Neuronal stem cell (in vitro differentiated cells): ENCODE results near the gene RASL12.
A peak's percentile ranks its signal among the peaks of the same experiment; 100 is the strongest.

Experiments
- DNase-seq: peaks from one replicate; pipeline ENCODE4 v3.0.0-alpha.2; 2013; ENCODE audit warnings: low spot score
- H2AFZ ChIP-seq: one replicate; pipeline ENCODE4 v1.6.1; 2013; ENCODE audit warnings: mild to moderate bottlenecking, low read length, inconsistent platforms
- H2AK5ac ChIP-seq: 2 replicates; pipeline ENCODE4 v1.6.1; 2013; ENCODE audit warnings: low read depth, mild to moderate bottlenecking, inconsistent platforms, low read length, moderate library complexity, mixed read lengths
- H2BK120ac ChIP-seq: 2 replicates; pipeline ENCODE4 v1.6.1; 2013; ENCODE audit warnings: low read depth, mild to moderate bottlenecking, inconsistent platforms, low read length, moderate library complexity, mixed read lengths
- H2BK12ac ChIP-seq: one replicate; pipeline ENCODE4 v1.6.1; 2013; ENCODE audit warnings: low read length, inconsistent platforms
- H2BK15ac ChIP-seq: 2 replicates; pipeline ENCODE4 v1.6.1; 2013; ENCODE audit warnings: mild to moderate bottlenecking, low read length, inconsistent platforms, mixed read lengths
- H2BK5ac ChIP-seq: one replicate; pipeline ENCODE4 v1.6.1; 2013; ENCODE audit warnings: inconsistent platforms, mild to moderate bottlenecking, low read length, moderate library complexity
- H3K14ac ChIP-seq: one replicate; pipeline ENCODE4 v1.6.1; 2013; ENCODE audit warnings: low read length, inconsistent platforms
- H3K18ac ChIP-seq: 2 replicates; pipeline ENCODE4 v1.6.1; 2013; ENCODE audit warnings: low read length, inconsistent platforms
- H3K23ac ChIP-seq: 2 replicates; pipeline ENCODE4 v1.6.1; 2013; ENCODE audit warnings: low read depth, mild to moderate bottlenecking, mixed read lengths, low read length, inconsistent platforms; ENCODE audit not compliant: poor library complexity
- H3K27ac ChIP-seq: replicated peaks from 3 replicates; pipeline ENCODE4 v1.5.1; 2013; ENCODE audit warnings: low read length, inconsistent platforms
- H3K27me3 ChIP-seq, 3 experiments: 2 replicates each; pipeline ENCODE4 v1.6.1; 2013; ENCODE audit warnings: low read length in 3 of 3, mild to moderate bottlenecking in 2 of 3, inconsistent platforms in 1 of 3, low read depth in 1 of 3, mixed read lengths in 1 of 3, moderate library complexity in 1 of 3; ENCODE audit not compliant: control insufficient read depth in 3 of 3, insufficient read depth in 3 of 3
- H3K36me3 ChIP-seq, 2 donors: replicated peaks in 1 of 2; 2 replicates each; pipeline ENCODE4 v1.6.1; 2013; ENCODE audit warnings: low read length in 2 of 2; ENCODE audit not compliant: control insufficient read depth in 2 of 2, insufficient read depth in 2 of 2
- H3K4ac ChIP-seq: 2 replicates; pipeline ENCODE4 v1.6.1; 2013; ENCODE audit warnings: inconsistent platforms, mild to moderate bottlenecking, low read length, moderate library complexity
- H3K4me1 ChIP-seq, 2 donors: 1 replicate in 1 of 2; 2 replicates in 1 of 2; pipeline ENCODE4 v1.6.1; 2013; ENCODE audit warnings: low read length in 2 of 2, low read depth in 1 of 2; ENCODE audit not compliant: control insufficient read depth in 2 of 2, insufficient read depth in 1 of 2
- H3K4me2 ChIP-seq: one replicate; pipeline ENCODE4 v1.6.1; 2013; ENCODE audit warnings: mild to moderate bottlenecking, low read length, inconsistent platforms; ENCODE audit not compliant: insufficient read depth, poor library complexity, severe bottlenecking
- H3K4me3 ChIP-seq, 2 donors: 2 replicates each; pipeline ENCODE4 v1.5.1; 2013; ENCODE audit warnings: low read length in 2 of 2, mild to moderate bottlenecking in 2 of 2, inconsistent platforms in 1 of 2, moderate library complexity in 1 of 2
- H3K79me1 ChIP-seq: one replicate; pipeline ENCODE4 v1.6.1; 2013; ENCODE audit warnings: low read depth, mild to moderate bottlenecking, inconsistent platforms, low read length, moderate library complexity
- H3K9ac ChIP-seq: one replicate; pipeline ENCODE4 v1.6.1; 2013; ENCODE audit warnings: mild to moderate bottlenecking, low read depth, low read length, inconsistent platforms; ENCODE audit not compliant: poor library complexity
- H3K9me3 ChIP-seq, 2 donors: replicated peaks in 1 of 2; 2 replicates each; pipeline versions ENCODE3 to v1.6.1; 2013; ENCODE audit warnings: low read length in 2 of 2, mild to moderate bottlenecking in 2 of 2, inconsistent platforms in 1 of 2, low read depth in 1 of 2, mixed read lengths in 1 of 2, moderate library complexity in 1 of 2; ENCODE audit not compliant: control insufficient read depth in 2 of 2, insufficient read depth in 1 of 2
- H4K8ac ChIP-seq: one replicate; pipeline ENCODE4 v1.6.1; 2013; ENCODE audit warnings: low read depth, mild to moderate bottlenecking, inconsistent platforms, low read length, moderate library complexity
- H4K91ac ChIP-seq: one replicate; pipeline ENCODE4 v1.6.1; 2013; ENCODE audit warnings: low read length, low read depth, mild to moderate bottlenecking, inconsistent platforms; ENCODE audit not compliant: poor library complexity
- WGBS, 2 donors: extraction: QIAGEN DNeasy Blood & Tissue Kit; methylation state at CpG; one replicate each; pipeline ENCODE4 v1.1.7; 2013; ENCODE audit warnings: missing lambda C conversion rate in 2 of 2, mixed read lengths in 1 of 2; ENCODE audit not compliant: insufficient read length in 2 of 2, insufficient replicate concordance in 1 of 2; ENCODE audit errors: extremely low coverage in 2 of 2; 5-methylcytosine and 5-hydroxymethylcytosine counted together

RASL12 gene

DNA sequence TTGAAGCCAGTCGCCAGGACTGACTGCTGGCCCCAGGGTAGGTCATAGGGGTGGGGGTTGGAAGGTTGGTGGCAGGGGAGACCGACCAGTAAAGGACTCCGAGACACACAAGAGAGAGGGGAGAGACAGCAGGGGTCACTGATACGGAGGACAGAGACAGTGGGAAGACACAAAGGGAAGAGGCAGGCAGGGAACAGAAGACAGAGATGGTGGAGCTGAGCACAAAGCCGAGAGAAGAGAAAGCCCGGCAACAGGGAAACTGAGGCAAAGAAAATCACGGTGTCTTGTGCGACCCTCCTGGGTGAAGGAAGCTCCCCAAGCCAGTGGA, 510 bp downstream of the RASL12 start:
- Histone ChIP-seq H3K4me2 (peak overlapping the region; percentile 73), H3K27me3 (peaks cover 0 to 51% (median 0%) of the 10 kb centered on the region in 3 experiments), H4K8ac (no peak overlapping the region), H3K14ac (no peak overlapping the region), H2BK120ac (peak overlapping the region; percentile 36), H3K9me3 (no peaks in the 10 kb centered on the region), H3K18ac (peak overlapping the region; percentile 94), H4K91ac (no peak overlapping the region), H3K27ac (no peak overlapping the region), H3K4ac (no peak overlapping the region), H3K23ac (no peak overlapping the region), H2BK5ac (no peak overlapping the region), H2AK5ac (peak overlapping the region; percentile 83), H3K9ac (peak overlapping the region; percentile 83), H3K4me1 (peaks cover 8 to 26% of the 10 kb centered on the region in 2 donors), H2BK12ac (peak overlapping the region; percentile 76), H3K4me3 (peak overlapping the region in 1 of 2 donors; percentile 79), H2AFZ (peak overlapping the region; percentile 65), H2BK15ac (peak overlapping the region; percentile 88), H3K36me3 (no peaks in the 10 kb centered on the region), H3K79me1 (no peaks in the 10 kb centered on the region)
- DNase-seq = no peak
- WGBS, 2 donors = no CpG with 5 or more reads among the region's 8 CpGs

DNA sequence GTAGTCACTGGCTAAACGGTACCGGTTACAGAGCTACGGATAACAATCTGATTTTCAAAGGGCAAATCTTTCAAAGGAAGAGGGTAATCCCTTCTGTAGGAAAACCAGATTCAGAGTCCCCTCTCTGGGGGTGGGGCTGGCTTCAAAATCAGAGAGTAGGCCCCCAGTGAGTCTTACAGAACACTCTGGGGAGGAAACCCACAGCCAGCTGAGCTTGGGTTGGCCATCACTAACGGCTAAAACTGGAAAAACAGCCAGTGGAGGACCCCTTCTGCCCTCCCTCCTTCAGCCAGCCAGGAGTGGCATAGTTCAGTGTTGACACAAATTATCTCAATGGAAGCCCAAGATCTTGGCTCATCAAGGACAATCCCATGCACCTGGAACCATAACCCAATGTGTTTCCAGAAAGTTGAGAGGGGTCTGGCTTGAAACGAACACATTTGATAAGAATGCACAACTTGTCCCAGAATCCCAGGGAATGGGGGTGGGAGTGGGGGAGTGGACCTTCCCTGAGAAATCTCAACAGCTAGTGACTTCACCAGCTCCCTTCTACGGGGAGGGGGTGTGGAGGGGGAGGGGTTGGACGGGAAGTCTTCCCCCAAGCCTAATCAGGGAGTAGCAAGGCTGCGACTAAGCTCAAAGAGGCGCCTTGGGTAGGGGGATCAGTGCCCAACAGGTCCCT, 1.0 kb downstream of the RASL12 start:
- Histone ChIP-seq H2BK5ac (no peak overlapping the region), H3K27me3 (peaks cover 0 to 51% (median 0%) of the 10 kb centered on the region in 3 experiments), H2BK120ac (peak overlapping the region; percentile 36), H3K9me3 (no peaks in the 10 kb centered on the region), H2BK12ac (no peak overlapping the region), H2BK15ac (peak overlapping the region; percentile 88), H3K4me1 (peaks cover 8 to 26% of the 10 kb centered on the region in 2 donors), H3K4me3 (peak overlapping the region in 1 of 2 donors; percentile 79), H3K18ac (peak overlapping the region; percentile 94), H4K8ac (no peak overlapping the region), H3K14ac (no peak overlapping the region), H3K23ac (no peak overlapping the region), H3K4me2 (peak overlapping the region; percentile 73), H3K4ac (no peak overlapping the region), H2AFZ (peak overlapping the region; percentile 65), H3K9ac (no peak overlapping the region), H3K27ac (peak overlapping the region; percentile 1), H2AK5ac (peak overlapping the region; percentile 21), H4K91ac (no peak overlapping the region), H3K79me1 (no peaks in the 10 kb centered on the region), H3K36me3 (no peaks in the 10 kb centered on the region)
- no peak for DNase-seq
- WGBS, 2 donors = no CpG with 5 or more reads among the region's 9 CpGs

DNA sequence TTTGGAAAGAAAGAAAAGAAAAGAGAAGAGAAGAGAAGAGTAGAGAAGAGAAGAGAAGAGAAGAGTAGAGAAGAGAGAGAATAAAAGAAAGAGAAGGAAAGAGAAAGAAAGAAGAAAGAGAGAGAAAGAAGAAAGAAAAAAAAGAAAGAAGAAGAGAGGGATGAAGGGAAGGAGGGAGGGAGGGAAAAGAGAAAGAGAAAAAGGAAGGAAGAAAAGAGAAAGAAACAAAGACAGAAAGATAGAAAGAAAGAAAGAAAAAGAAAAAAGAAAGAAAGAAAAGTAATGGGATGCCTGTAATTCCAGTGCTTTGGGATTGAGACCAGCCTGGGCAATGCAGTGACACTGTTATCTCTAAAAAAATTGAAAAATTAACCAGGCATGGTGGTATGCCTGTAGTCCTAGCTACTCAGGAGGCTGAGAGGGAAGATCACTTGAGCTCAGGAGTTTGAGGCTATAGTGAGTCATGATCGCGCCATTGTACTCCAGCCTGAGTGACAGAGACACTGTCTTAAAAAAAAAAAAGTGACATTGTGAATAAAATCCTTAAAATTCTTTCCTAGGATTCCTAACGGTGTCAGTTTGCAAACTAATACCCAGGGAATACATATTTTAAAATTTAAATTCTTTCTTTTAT, 1.7 kb downstream of the RASL12 start:
- no peaks in the 10 kb centered on the region for H3K79me1 ChIP-seq
- H3K27me3 ChIP-seq = peaks cover 0 to 51% (median 0%) of the 10 kb centered on the region in 3 experiments
- no peak overlapping the region for H4K8ac ChIP-seq
- no peaks in the 10 kb centered on the region for H3K36me3 ChIP-seq
- H3K14ac ChIP-seq = no peak overlapping the region
- no peak overlapping the region for H2BK12ac ChIP-seq
- no peak overlapping the region for H3K27ac ChIP-seq
- no peak overlapping the region for H3K9ac ChIP-seq
- H2BK15ac ChIP-seq = no peak overlapping the region
- no peak overlapping the region for H3K23ac ChIP-seq
- DNase-seq = no peak
- H2BK5ac ChIP-seq = no peak overlapping the region
- no peak overlapping the region for H3K18ac ChIP-seq
- no peak overlapping the region for H2AFZ ChIP-seq
- peaks cover 8 to 24% of the 10 kb centered on the region in 2 donors for H3K4me1 ChIP-seq
- no peak overlapping the region for H3K4ac ChIP-seq
- H3K4me3 ChIP-seq = no peak overlapping the region
- H4K91ac ChIP-seq = no peak overlapping the region
- H3K4me2 ChIP-seq = no peak overlapping the region
- no peak overlapping the region for H2BK120ac ChIP-seq
- WGBS, 2 donors = no CpG with 5 or more reads among the region's 3 CpGs
- no peak overlapping the region for H2AK5ac ChIP-seq
- no peaks in the 10 kb centered on the region for H3K9me3 ChIP-seq

DNA sequence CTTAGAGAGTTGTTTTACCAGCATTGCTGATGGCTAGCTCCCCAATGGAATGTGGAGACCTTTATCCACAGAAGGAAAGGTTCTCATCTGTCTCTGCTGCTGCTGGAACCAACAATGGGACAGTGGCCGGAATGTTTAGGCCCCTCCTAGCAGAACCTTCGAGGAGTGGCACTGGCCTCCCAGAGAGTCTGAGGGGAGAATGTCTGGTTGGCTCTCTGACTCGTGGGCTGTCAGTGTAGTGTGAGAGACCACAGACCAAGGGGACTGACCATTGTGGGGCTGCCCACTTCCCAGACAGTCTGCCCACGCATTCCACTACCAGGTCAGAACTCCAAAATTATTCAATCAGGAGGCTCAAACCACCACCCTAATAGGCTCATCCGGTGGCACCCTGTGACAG, 5.1 kb downstream of the RASL12 start:
- no peak overlapping the region for H3K9ac ChIP-seq
- no peak overlapping the region for H3K27ac ChIP-seq
- H3K23ac ChIP-seq = no peak overlapping the region
- no peaks in the 10 kb centered on the region for H3K79me1 ChIP-seq
- peak overlapping the region; percentile 11 for H3K18ac ChIP-seq
- peaks cover 8 to 20% of the 10 kb centered on the region in 2 donors for H3K4me1 ChIP-seq
- no peak for DNase-seq
- no peak overlapping the region for H2AFZ ChIP-seq
- no peak overlapping the region for H2BK15ac ChIP-seq
- no peaks in the 10 kb centered on the region for H3K36me3 ChIP-seq
- no peak overlapping the region for H2AK5ac ChIP-seq
- H3K4me2 ChIP-seq = no peak overlapping the region
- peaks cover 0 to 2% of the 10 kb centered on the region in 2 donors for H3K9me3 ChIP-seq
- H2BK120ac ChIP-seq = no peak overlapping the region
- peak overlapping the region; percentile 58 for H3K14ac ChIP-seq
- H4K91ac ChIP-seq = no peak overlapping the region
- no peak overlapping the region for H2BK12ac ChIP-seq
- no CpG with 5 or more reads among the region's 5 CpGs for WGBS, 2 donors
- no peak overlapping the region for H3K4me3 ChIP-seq
- no peak overlapping the region for H2BK5ac ChIP-seq
- no peak overlapping the region for H3K4ac ChIP-seq
- H3K27me3 ChIP-seq = peaks cover 0 to 26% (median 0%) of the 10 kb centered on the region in 3 experiments
- H4K8ac ChIP-seq = no peak overlapping the region
